K562 (cell line): ENCODE results near the gene NTSR1. TPM values are rescaled to one million over a fixed set of nuclear protein-coding genes. Genes with fewer than 3 reads are reported as not detected.

Experiments
- ATAC-seq: fragments of 200-7000 bp; cut with Tn5 transposase; 3 replicates; pipeline ENCODE4 v1.9.1; 2020; ENCODE audit warnings: moderate library complexity
- BruUV-seq: library from RNA; stranded (reverse); fragments of 400-500 nt; replicated peaks from 2 replicates; lab custom pipeline; 2021; lab: Mats Ljungman, UMichigan
- CTCF ChIA-PET: fragments of 300-600 bp; formaldehyde crosslinking; extraction: SDS; loops from one replicate; lab custom pipeline; 2021; ENCODE audit warnings: low intra/inter-chr PET ratio; lab: Yijun Ruan, JAX
- POLR2A ChIA-PET: fragments of 300-600, 350-650 bp; sonication (Branson Sonifier 250); formaldehyde crosslinking; extraction: SDS; loops from one replicate; lab custom pipeline; 2021; ENCODE audit warnings: antibody characterized with exemption, inconsistent platforms; lab: Yijun Ruan, JAX
- DNase-seq, 4 experiments: peaks; one replicate each; pipeline versions ENCODE4 v3.0.0 to v3.0.0-alpha.2; 2011 to 2018; ENCODE audit warnings: low spot score in 3 of 4, mixed read lengths in 3 of 4; ENCODE audit errors: extremely low read depth in 1 of 4
- FAIRE-seq: peaks from 2 replicates; lab custom pipeline; 2011; peaks lifted over from hg19 to GRCh38; lab: Jason Lieb, UNC
- H2AFZ ChIP-seq: 2 replicates; pipeline ENCODE4 v1.6.0; 2011; ENCODE audit warnings: low read depth, low read length, control low read depth, inconsistent platforms
- H3K27ac ChIP-seq: fragments of 200-600 bp; 3 replicates; pipeline ENCODE4 v1.8.0; 2011; ENCODE audit warnings: low read depth, mild to moderate bottlenecking, control low read depth, inconsistent platforms, low read length, moderate library complexity, mixed read lengths; ENCODE audit errors: extremely low read depth
- H3K27me3 ChIP-seq, 2 experiments: fragments of 300-600 bp in 1 of 2; 2 replicates in 1 of 2; 3 replicates in 1 of 2; pipeline versions ENCODE4 v1.6.0 to v1.8.0; 2011; ENCODE audit warnings: inconsistent platforms in 2 of 2, low read length in 2 of 2, mild to moderate bottlenecking in 1 of 2, mixed read lengths in 1 of 2, moderate library complexity in 1 of 2; ENCODE audit not compliant: control insufficient read depth in 2 of 2, insufficient read depth in 2 of 2
- H3K36me3 ChIP-seq: fragments of 300-600 bp; 3 replicates; pipeline ENCODE4 v1.8.0; 2011; ENCODE audit warnings: mild to moderate bottlenecking, low read length, inconsistent platforms; ENCODE audit not compliant: control insufficient read depth, insufficient read depth
- H3K4me1 ChIP-seq, 2 experiments: fragments of 200-600 bp in 1 of 2; replicated peaks in 1 of 2; 2 replicates in 1 of 2; 3 replicates in 1 of 2; pipeline versions ENCODE4 v1.5.1 to v1.8.0; 2011; ENCODE audit warnings: inconsistent platforms in 2 of 2, low read length in 2 of 2, mild to moderate bottlenecking in 1 of 2, mixed read lengths in 1 of 2, moderate library complexity in 1 of 2; ENCODE audit not compliant: control insufficient read depth in 2 of 2, insufficient read depth in 2 of 2
- H3K4me2 ChIP-seq: 2 replicates; pipeline ENCODE4 v1.6.1; 2011; ENCODE audit warnings: low read length, control low read depth, inconsistent platforms, mixed read lengths; ENCODE audit not compliant: insufficient read depth
- H3K4me3 ChIP-seq: fragments of 200-600 bp; sonication (generic), shearing (Covaris generic); 2 replicates; pipeline ENCODE4 v1.5.1; 2016; ENCODE audit warnings: control low read depth, inconsistent platforms
- H3K79me2 ChIP-seq: fragments of 200-600 bp; 3 replicates; pipeline ENCODE4 v1.8.0; 2011; ENCODE audit warnings: low read length, inconsistent platforms; ENCODE audit not compliant: control insufficient read depth, insufficient read depth
- H3K9ac ChIP-seq, 2 experiments: 2 replicates each; pipeline versions ENCODE4 v1.6.0 to v1.6.1; 2011; ENCODE audit warnings: low read depth in 2 of 2, low read length in 2 of 2, control low read depth in 1 of 2, inconsistent platforms in 1 of 2, mild to moderate bottlenecking in 1 of 2, mixed read lengths in 1 of 2; ENCODE audit not compliant: insufficient read depth in 1 of 2
- H3K9me1 ChIP-seq: one replicate; pipeline ENCODE4 v1.6.0; 2011; ENCODE audit warnings: inconsistent platforms, mild to moderate bottlenecking, low read length, moderate library complexity; ENCODE audit not compliant: control insufficient read depth, insufficient read depth
- H3K9me3 ChIP-seq: replicated peaks from 2 replicates; pipeline ENCODE4 v1.5.1; 2011; ENCODE audit warnings: low read depth, low read length, inconsistent platforms; ENCODE audit not compliant: control insufficient read depth, insufficient read depth
- H4K20me1 ChIP-seq: replicated peaks from 2 replicates; pipeline ENCODE4 v1.6.1; 2011; ENCODE audit warnings: low read length, inconsistent platforms, mixed read lengths; ENCODE audit not compliant: control insufficient read depth, insufficient read depth
- BRD4 ChIP-seq: fragments of 200-600 bp; sonication (generic); IDR thresholded peaks from 2 replicates; pipeline ENCODE4 v1.6.1; 2017; ENCODE audit warnings: inconsistent platforms
- NFIC ChIP-seq: fragments of 450-650 bp; IDR thresholded peaks from 2 replicates; pipeline ENCODE4 v1.6.1; 2017; ENCODE audit warnings: mild to moderate bottlenecking, inconsistent platforms
- ZNF512 ChIP-seq: IDR thresholded peaks from 2 replicates; pipeline ENCODE4 v1.6.1; 2016; ENCODE audit warnings: missing genetic modification characterization, missing compliant biosample characterization
- WGBS: fragments of 100-300 bp; shearing (Covaris generic); methylation state at CpG from one replicate; pipeline ENCODE4 v1.1.6; 2016; ENCODE audit warnings: low coverage, mixed read lengths; ENCODE audit not compliant: insufficient coverage; ENCODE audit errors: missing lambda C conversion rate; 5-methylcytosine and 5-hydroxymethylcytosine counted together
- in situ Hi-C: fragments of 300-500 bp; cut with MboI; formaldehyde crosslinking; loops from 4 replicates; pipeline ENCODE4 v1.15.0; 2018; ENCODE audit warnings: inconsistent platforms, mixed read lengths
- intact Hi-C: fragments of 100-400 bp; cut with micrococcal nuclease; formaldehyde crosslinking; loops from 2 replicates; pipeline ENCODE4 v1.14.2; 2022
- polyA plus RNA-seq, 8 experiments: library from polyadenylated mRNA; depleted of rRNA in 4 of 8; stranded (reverse) in 5 of 8; unstranded in 3 of 8; fragments of >200 nt; fragmentation: Nextera tagmentation in 2 of 8; fragmentation: Illumina TruSeq in 1 of 8; extraction: Ambion mirVana in 2 of 8; extraction: Trizol in 1 of 8; gene quantifications; 2 replicates each; pipeline versions ENCODE4 v1.2.1 to v1.2.3, GENCODE V29; 2011 to 2014; ENCODE audit warnings: inconsistent platforms in 1 of 8, missing spikeins in 1 of 8
- total RNA-seq, 7 experiments: library from RNA; depleted of rRNA in 6 of 7; stranded (reverse); fragments of >200 nt in 6 of 7; fragmentation: Illumina TruSeq in 2 of 7; extraction: Trizol in 2 of 7; gene quantifications; 2 replicates each; pipeline versions ENCODE4 v1.2.1 to v1.2.3, GENCODE V29; 2011 to 2021; ENCODE audit warnings: low replicate concordance in 1 of 7
- TF ChIP-seq, protein P1 (sequence below), 2 experiments: fragments of 450-650 bp; IDR thresholded peaks; 2 replicates each; pipeline ENCODE4 v1.6.1; 2016; ENCODE audit warnings: mild to moderate bottlenecking in 2 of 2, borderline replicate concordance in 1 of 2, low read depth in 1 of 2, moderate library complexity in 1 of 2
- TF ChIP-seq, protein P2 (sequence below): fragments of 450-650 bp; IDR thresholded peaks from 2 replicates; pipeline ENCODE4 v1.6.1; 2016; ENCODE audit warnings: borderline replicate concordance

The NTSR1 gene
- total and polyA plus RNA-seq, 9 of the 15 experiments (the other 6 are each of a cell fraction or from before 2014, with no cell fraction given), result 0.04 to 0.40 (median 0.13) TPM; not detected in 3

DNA sequence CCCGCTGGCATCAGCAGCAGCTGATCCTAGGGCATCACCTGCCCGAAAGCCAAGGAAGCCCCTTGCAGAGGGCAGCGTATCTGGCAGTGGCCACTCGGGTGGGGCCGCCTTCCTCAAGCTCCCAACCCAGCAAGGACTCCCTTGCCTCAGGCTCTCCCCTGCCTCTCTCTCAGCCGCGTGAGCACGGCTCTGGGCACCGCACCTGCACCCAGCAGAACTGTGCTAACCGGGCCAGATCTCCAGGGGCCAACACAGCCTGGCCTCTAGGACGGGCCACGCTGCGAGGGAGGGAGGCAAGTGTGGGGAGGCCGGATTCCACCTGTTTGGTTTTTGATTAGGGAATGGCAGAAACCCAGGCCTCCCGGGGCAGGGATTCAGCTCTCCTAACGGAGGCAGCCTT lies 75.9 kb downstream of the NTSR1 start (continued):
- TF ChIP-seq, protein P1, sequence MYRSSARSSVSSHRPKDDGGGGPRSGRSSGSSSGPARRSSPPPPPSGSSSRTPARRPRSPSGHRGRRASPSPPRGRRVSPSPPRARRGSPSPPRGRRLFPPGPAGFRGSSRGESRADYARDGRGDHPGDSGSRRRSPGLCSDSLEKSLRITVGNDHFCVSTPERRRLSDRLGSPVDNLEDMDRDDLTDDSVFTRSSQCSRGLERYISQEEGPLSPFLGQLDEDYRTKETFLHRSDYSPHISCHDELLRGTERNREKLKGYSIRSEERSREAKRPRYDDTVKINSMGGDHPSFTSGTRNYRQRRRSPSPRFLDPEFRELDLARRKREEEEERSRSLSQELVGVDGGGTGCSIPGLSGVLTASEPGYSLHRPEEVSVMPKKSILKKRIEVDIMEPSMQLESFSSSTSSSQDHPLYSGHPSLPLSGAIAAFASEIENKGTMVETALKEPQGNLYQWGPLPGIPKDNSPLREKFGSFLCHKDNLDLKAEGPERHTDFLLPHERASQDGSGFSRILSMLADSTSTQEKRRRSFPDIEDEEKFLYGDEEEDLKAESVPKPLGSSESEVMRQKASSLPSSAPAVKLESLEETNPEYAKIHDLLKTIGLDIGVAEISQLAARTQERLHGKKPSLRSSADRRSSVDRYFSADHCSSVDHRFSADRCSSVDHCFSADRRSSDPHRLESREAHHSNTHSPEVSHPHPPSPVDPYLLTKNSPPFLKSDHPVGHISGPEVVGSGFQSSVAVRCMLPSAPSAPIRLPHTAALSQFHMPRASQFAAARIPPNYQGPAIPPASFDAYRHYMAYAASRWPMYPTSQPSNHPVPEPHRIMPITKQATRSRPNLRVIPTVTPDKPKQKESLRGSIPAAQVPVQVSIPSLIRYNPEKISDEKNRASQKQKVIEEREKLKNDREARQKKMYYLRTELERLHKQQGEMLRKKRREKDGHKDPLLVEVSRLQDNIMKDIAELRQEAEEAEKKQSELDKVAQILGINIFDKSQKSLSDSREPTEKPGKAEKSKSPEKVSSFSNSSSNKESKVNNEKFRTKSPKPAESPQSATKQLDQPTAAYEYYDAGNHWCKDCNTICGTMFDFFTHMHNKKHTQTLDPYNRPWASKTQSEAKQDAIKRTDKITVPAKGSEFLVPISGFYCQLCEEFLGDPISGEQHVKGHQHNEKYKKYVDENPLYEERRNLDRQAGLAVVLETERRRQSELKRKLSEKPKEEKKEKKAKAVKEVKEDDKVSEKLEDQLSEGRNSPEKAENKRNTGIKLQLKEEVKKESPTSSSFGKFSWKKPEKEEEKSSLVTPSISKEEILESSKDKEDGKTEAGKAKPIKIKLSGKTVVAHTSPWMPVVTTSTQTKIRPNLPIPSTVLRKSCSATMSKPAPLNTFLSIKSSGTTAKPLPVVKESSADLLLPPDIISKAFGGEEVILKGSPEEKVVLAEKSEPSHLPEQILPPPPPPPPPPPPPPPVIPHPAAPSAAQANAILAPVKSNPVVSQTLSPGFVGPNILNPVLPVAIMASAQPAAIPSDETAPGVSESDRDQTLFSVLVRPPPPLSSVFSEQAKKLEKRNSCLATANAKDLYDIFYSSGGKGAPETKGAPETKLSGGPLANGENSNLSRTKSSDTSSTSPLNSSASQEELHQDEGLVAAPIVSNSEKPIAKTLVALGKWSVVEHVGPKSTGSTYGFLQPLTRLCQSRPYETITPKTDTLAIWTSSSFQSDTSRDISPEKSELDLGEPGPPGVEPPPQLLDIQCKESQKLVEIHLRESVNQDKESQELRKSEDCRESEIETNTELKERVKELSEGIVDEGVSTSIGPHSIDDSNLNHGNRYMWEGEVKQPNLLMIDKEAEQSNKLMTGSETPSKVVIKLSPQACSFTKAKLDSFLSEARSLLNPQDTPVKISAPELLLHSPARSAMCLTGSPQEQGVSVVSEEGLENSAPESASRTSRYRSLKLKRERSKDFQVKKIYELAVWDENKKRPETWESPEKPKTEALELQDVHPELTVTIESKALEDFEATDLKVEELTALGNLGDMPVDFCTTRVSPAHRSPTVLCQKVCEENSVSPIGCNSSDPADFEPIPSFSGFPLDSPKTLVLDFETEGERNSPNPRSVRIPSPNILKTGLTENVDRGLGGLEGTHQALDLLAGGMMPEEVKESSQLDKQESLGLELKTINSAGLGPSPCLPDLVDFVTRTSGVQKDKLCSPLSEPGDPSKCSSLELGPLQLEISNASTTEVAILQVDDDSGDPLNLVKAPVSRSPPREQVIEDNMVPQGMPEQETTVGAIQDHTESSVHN (IDR thresholded peaks at IDR 0.05; ENCODE audit: borderline replicate concordance in 1 of 2, low read depth in 1 of 2), result no peak

GRCh38 chr20:62785393-62785792 lies 76.8 kb downstream of the NTSR1 start:
- in situ Hi-C loops (no loop called here), intact Hi-C loops (no loop called here)
- TF ChIP-seq BRD4 (no peak), ZNF512 (tag) (no peak), NFIC (peak; percentile 72)
- TF ChIP-seq, protein P2, sequence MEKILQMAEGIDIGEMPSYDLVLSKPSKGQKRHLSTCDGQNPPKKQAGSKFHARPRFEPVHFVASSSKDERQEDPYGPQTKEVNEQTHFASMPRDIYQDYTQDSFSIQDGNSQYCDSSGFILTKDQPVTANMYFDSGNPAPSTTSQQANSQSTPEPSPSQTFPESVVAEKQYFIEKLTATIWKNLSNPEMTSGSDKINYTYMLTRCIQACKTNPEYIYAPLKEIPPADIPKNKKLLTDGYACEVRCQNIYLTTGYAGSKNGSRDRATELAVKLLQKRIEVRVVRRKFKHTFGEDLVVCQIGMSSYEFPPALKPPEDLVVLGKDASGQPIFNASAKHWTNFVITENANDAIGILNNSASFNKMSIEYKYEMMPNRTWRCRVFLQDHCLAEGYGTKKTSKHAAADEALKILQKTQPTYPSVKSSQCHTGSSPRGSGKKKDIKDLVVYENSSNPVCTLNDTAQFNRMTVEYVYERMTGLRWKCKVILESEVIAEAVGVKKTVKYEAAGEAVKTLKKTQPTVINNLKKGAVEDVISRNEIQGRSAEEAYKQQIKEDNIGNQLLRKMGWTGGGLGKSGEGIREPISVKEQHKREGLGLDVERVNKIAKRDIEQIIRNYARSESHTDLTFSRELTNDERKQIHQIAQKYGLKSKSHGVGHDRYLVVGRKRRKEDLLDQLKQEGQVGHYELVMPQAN, result no peak

More at GRCh38 chr20:62785393-62785792, 76.8 kb downstream of the NTSR1 start:
- Histone ChIP-seq H2AFZ (no peak overlapping the region), H3K79me2 (no peaks in the 10 kb centered on the region), H3K9ac (no peak overlapping the region), H3K9me1 (no peaks in the 10 kb centered on the region), H3K9me3 (no peaks in the 10 kb centered on the region), H3K4me3 (no peak overlapping the region), H3K4me1 (peaks cover 0 to 33% of the 10 kb centered on the region in 2 experiments; a peak in 3 of 5 replicates), H4K20me1 (no peaks in the 10 kb centered on the region), H3K27me3 (peaks cover 4 to 14% of the 10 kb centered on the region in 2 experiments; a peak in 3 of 5 replicates), H3K36me3 (no peaks in the 10 kb centered on the region), H3K4me2 (no peak overlapping the region), H3K27ac (no peak overlapping the region)
- POLR2A ChIA-PET, result interaction anchor here (1.9 kb wide), 1 partner anchor 17 kb away, joined by 4 read pairs; no protein-coding TSS in a partner anchor
- BruUV-seq, result no TSS peak
- 64% methylated on average over 5 of the region's 11 CpGs for WGBS
- CTCF ChIA-PET, result no interaction called here
- DNase-seq (no peak), FAIRE-seq (no peak), ATAC-seq (no peak)
